T47D (cell line): ENCODE measurements around the gene TMC1.
A peak's percentile ranks its signal among the peaks of the same experiment; 100 is the strongest.

ENCODE experiments used
- DNase-seq, 2 experiments: peaks; one replicate each; pipeline versions ENCODE4 v3.0.0 to v3.0.0-alpha.2; 2011 to 2012; ENCODE audit warnings: low read depth in 1 of 2, low spot score in 1 of 2
- JUND ChIP-seq: IDR thresholded peaks from 2 replicates; pipeline ENCODE4 v1.6.1; 2012; ENCODE audit warnings: low read depth
- in situ Hi-C: cut with HindIII; loops from 2 replicates; pipeline ENCODE4 v1.10.0; 2016; ENCODE audit warnings: low sequenced_read_pairs, low pct_unique_long_range_greater_than_20kb

The TMC1 gene

GRCh38 chr9:72691671-72692070 lies 170.3 kb downstream of the TMC1 start:
- DNase-seq = no peak
- no peak for TF ChIP-seq JUND
- in situ Hi-C loops = no loop called here

GRCh38 chr9:72695365-72695764 lies 174.0 kb downstream of the TMC1 start:
- peak; percentile 9 to 29 for DNase-seq
- TF ChIP-seq JUND = no peak
- in situ Hi-C loops = no loop called here

GRCh38 chr9:72696511-72696910 lies 175.1 kb downstream of the TMC1 start:
- in situ Hi-C loops = no loop called here
- no peak for TF ChIP-seq JUND
- DNase-seq = no peak

GRCh38 chr9:72701510-72701909 lies 180.1 kb downstream of the TMC1 start:
- in situ Hi-C loops = no loop called here
- no peak for TF ChIP-seq JUND
- no peak for DNase-seq

GRCh38 chr9:72703574-72703973 lies 182.2 kb downstream of the TMC1 start:
- in situ Hi-C loops = no loop called here
- no peak for TF ChIP-seq JUND
- no peak for DNase-seq

- in situ Hi-C loops = no loop called here
- no peak for TF ChIP-seq JUND
- DNase-seq = no peak
Measured at GRCh38 chr9:72704688-72705375, 183.4 kb downstream of the TMC1 start.

GRCh38 chr9:72718503-72718902 lies 197.1 kb downstream of the TMC1 start:
- no peak for TF ChIP-seq JUND
- no peak for DNase-seq
- in situ Hi-C loops = no loop called here

- TF ChIP-seq JUND = no peak
- DNase-seq = no peak
- in situ Hi-C loops = no loop called here
Measured at GRCh38 chr9:72721067-72721466, 199.7 kb downstream of the TMC1 start.

- in situ Hi-C loops = no loop called here
- TF ChIP-seq JUND = no peak
- DNase-seq = no peak
Measured at GRCh38 chr9:72726947-72727346, 205.5 kb downstream of the TMC1 start.

- DNase-seq = no peak
- TF ChIP-seq JUND = no peak
- in situ Hi-C loops = no loop called here
Measured at GRCh38 chr9:72728031-72728770, 206.8 kb downstream of the TMC1 start.

GRCh38 chr9:72733895-72734294 lies 212.5 kb downstream of the TMC1 start:
- DNase-seq = no peak

GRCh38 chr9:72734631-72735030 lies 213.2 kb downstream of the TMC1 start:
- DNase-seq = no peak
- in situ Hi-C loops = no loop called here
- TF ChIP-seq JUND = no peak

More at GRCh38 chr9:72733895-72734294, 212.5 kb downstream of the TMC1 start:
- in situ Hi-C loops = no loop called here
- no peak for TF ChIP-seq JUND

- DNase-seq = no peak
- in situ Hi-C loops = no loop called here
- no peak for TF ChIP-seq JUND
Measured at GRCh38 chr9:72743836-72744235, 222.4 kb downstream of the TMC1 start.
